UCSD-AML1 (cell line): ENCODE data around the gene TPK1.
"Not testable (repeated sequence)": the region's sequence is repeated elsewhere in the genome, so short reads cannot be mapped to it uniquely, and the experiment has no call there.

Experiments
- DNase-seq: peaks from one replicate; lab custom pipeline; 2025; ENCODE audit not compliant: unreplicated experiment; lab: John Stamatoyannopoulos, UW

TPK1 gene

DNA sequence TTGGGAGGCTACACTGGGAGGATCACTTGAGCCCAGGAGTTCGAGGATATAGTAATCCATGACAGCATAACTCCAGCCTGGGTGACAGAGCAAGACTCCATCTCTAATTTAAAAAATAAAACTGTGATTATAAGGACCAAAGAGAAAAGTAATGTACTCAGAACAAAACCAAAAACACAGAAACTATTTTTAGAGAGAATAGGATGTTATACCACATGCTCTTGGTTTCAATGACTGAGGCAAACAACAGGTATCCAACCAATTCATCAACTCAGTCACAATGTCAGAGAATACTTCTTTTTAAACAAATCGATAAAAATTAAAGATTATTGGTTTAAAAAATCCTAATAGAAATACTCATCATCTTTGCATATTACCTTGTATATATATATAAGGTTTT lies 186.7 kb downstream of the TPK1 start:
- no peak for DNase-seq

GRCh38 chr7:144641389-144642044 lies 194.3 kb downstream of the TPK1 start:
- DNase-seq, result no peak

DNA sequence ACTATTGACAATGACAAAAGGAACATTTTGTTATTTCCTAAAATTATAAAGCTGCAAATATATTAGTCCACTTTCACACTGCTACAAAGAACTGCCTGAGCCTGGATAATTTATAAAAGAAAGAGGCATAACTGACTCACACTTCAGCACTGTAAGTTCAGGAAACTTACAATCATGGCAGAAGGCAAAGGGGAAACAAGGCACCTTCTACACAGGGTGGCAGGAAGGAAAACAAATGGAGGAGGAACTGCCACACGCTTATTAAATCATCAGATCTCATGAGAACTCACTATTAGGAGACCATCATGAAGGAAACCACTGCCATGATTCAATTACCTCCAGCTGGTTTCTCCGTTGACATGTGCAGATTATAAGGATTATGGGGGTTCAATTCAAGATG lies 203.1 kb downstream of the TPK1 start:
- DNase-seq, result no peak

DNA sequence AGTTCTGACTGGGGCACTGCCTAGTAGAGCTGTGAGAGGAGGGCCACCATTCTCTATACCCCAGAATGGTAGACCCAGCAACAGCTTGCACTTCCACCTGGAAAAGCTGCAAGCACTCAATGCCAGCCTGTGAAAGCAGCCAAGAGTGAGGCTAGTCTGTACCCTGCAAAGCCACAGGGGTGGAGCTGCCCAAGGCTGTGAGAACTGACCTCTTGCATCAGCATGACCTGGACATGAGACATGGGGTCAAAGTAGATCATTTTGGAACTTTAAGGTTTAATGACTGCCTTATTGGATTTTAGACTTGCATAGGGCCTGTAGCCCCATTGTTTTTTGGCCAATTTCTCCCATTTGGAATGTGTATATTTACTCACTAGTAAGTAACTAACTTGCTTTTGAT lies 206.3 kb downstream of the TPK1 start:
- DNase-seq, result no peak

DNA sequence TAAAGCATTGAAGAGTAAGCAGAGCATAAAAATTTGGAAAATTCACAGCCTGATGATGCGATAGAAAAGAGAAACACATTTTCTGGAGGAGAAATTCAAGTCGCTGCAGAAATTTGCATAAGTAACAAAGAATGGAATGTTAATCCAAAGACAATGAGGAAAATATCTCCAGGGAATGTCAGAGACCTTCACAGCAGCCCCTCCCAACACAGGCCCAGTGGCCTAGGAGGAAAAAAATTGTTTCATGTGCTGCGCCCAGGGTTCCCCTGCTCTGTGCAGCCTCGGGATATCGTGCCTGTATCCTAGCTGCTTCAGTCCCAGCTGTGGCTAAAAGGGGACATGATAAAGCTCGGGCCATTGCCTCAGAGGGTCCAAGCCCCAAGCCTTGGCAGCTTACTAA lies 206.8 kb downstream of the TPK1 start:
- DNase-seq, result no peak

- no peak for DNase-seq
Measured at GRCh38 chr7:144628176-144628575, 207.7 kb downstream of the TPK1 start.

DNA sequence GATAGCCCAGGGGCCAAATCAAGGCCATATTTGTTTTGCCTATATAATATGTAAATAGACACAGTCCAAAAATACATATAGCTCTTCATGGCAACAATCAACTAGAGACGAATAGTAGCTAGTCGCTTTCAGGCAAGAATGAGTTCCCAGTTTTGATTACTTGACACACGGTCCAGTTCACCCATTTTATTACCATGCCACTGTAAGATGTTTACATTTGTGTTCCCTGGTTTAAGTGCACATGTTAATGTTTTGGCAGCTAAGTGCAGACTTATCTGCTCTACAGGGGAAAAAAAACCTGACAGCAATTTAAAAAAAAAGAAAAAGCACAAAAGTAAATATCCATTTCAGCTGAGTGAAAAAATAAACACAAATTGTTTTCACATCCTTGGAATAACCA lies 213.1 kb downstream of the TPK1 start:
- DNase-seq, result no peak

GRCh38 chr7:144606261-144606660 lies 229.6 kb downstream of the TPK1 start:
- no peak for DNase-seq

DNA sequence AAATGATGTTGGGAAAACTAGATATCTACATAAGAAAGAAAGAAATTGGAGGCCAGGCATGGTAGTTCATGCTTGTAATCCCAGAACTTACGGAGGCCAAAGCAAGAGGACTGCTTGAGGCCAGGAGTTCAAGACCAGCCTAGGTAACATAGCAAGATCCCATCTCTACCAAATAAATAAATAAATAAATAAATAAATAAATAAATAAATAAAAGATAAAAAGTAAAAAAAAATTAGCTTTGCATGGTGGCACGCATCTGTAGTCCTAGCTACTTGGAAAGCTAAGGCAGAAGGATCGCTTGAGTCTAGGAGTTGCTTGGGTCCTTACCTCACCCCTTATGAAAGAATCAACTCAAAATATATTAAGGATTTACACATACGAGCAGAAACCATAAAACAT lies 238.9 kb downstream of the TPK1 start:
- DNase-seq, result no peak

DNA sequence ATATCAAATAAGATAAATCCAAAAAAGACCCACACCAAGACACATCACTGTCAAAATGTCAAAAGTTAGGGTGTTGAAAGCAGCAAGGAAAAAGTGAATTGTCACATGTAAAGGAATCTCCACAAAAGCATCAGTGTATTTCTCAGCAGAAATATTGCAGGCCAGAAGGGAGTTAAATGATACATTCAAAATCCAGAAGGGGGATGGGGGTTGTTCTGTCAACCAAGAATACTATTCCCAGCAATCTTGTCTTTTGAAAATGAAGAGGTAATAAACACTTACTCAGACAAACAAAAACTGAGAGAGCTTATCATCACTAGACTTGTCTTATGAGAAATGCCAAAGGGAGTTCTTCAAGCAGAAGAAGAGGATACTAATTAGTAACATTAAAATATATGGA lies 241.3 kb downstream of the TPK1 start:
- no peak for DNase-seq

GRCh38 chr7:144588559-144589051 lies 247.2 kb downstream of the TPK1 start:
- DNase-seq, result no peak

DNA sequence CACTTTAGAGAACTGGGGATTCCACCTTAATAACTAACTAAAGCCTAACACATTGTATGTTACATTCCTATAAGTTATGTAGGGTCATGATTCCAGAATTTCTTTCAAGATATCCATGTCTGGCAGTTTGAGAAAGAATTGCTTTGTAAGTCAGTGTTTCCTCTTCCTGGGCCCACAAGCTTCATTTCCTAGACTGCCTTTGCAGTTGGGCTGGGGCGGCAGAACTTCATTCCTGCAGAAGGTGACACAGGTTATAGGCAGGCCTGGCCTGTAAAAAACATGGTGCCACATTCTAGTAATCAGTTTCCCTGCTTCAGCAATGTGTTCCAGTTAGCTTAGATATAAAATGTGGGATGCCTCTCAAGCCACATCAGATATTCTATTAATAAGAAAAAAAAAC lies 248.2 kb downstream of the TPK1 start:
- DNase-seq, result no peak

DNA sequence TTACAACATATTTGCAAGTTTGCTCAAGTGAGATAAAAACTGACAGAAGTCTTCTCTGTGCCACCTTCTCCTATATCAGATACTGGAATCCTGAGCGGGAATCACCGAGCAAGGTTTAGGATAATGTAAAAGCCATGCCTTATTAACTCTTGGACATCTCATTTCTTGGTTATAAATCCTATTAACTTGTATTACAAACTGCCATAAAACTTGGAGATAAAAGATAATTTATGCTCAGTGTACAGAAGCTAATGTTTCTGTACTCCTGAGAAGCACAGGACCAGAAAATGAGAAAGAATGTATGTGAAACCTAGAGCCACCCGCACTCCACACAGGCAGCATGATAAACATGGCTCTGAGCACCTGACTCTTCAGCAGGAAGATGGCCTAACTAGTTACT lies 251.1 kb downstream of the TPK1 start:
- no peak for DNase-seq

- no peak for DNase-seq
Measured at GRCh38 chr7:144579687-144580086, 256.2 kb downstream of the TPK1 start.

DNA sequence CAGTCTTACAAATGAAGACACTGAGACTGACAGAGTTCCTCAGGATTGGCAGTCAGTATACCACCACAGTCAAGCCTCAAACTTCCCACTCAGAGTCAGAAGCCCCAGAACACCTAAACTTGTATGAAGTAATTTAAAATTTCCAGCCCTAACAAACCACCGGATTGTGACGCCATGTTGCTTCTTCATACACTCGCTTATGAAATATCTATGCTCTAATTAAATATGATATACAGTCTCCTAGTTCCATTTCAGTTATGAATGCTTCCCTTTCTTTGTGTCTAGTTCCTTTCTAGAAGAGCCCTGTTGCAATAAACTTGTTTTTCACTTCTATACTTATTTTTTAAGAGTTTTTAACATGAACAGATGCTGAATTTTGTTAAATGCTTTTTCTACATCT lies 260.4 kb downstream of the TPK1 start:
- DNase-seq, result no peak

- not testable (repeated sequence) for DNase-seq
Measured at GRCh38 chr7:144574753-144575152, 261.1 kb downstream of the TPK1 start.

- no peak for DNase-seq
Measured at GRCh38 chr7:144568233-144568632, 267.6 kb downstream of the TPK1 start.

DNA sequence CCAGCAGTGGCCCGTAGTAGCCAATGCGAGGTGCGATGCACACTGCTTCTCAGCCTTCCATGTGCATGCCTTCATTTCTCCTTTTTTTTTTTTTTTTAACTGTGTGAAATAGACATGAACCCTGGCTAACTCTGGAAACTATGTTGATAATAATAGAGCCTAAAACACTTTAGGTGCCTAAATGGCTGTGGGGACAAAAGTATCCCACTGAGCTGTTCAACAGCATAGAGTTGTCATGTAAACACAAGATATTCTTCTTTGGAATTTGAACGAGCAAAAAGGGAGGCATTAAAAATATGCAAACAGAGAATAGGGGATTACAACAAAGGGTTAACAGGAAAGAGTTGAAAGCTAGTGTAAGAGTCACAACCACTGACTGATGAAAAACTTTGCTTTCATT lies 270.3 kb downstream of the TPK1 start:
- DNase-seq, result no peak

- no peak for DNase-seq
Measured at GRCh38 chr7:144549861-144550260, 286.0 kb downstream of the TPK1 start.

GRCh38 chr7:144548556-144548955 lies 287.3 kb downstream of the TPK1 start:
- no peak for DNase-seq

- DNase-seq, result no peak
Measured at GRCh38 chr7:144547888-144548287, 288.0 kb downstream of the TPK1 start.

DNA sequence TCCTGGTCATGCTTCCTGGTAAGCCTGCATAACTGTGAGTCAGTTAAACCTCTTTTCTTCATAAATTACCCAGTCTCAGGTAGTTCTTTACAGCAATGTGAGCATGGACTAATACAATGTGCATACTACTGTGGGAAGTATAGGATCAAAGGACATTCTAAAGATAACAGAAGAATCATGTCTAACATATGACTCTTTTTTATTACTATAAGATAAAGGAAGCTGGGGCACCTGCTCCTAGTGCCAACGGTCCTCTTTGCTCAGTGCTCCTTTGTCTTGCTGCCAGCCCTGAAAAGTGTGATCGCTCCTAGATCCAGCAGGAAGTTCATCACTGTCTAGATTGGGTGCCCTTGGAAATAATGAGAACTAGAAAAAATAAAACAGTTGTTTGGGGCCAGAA lies 289.1 kb downstream of the TPK1 start:
- no peak for DNase-seq

GRCh38 chr7:144545330-144545729 lies 290.5 kb downstream of the TPK1 start:
- no peak for DNase-seq
